ENCODE results near the gene MIEN1. TPM values are rescaled to one million over a fixed set of nuclear protein-coding genes. Genes with fewer than 3 reads are reported as not detected.
"Not testable (repeated sequence)": the region's sequence is repeated elsewhere in the genome, so short reads cannot be mapped to it uniquely, and the experiment has no call there.

The MIEN1 gene
- polyA plus RNA-seq, 1 donor: 27.5 TPM

DNA sequence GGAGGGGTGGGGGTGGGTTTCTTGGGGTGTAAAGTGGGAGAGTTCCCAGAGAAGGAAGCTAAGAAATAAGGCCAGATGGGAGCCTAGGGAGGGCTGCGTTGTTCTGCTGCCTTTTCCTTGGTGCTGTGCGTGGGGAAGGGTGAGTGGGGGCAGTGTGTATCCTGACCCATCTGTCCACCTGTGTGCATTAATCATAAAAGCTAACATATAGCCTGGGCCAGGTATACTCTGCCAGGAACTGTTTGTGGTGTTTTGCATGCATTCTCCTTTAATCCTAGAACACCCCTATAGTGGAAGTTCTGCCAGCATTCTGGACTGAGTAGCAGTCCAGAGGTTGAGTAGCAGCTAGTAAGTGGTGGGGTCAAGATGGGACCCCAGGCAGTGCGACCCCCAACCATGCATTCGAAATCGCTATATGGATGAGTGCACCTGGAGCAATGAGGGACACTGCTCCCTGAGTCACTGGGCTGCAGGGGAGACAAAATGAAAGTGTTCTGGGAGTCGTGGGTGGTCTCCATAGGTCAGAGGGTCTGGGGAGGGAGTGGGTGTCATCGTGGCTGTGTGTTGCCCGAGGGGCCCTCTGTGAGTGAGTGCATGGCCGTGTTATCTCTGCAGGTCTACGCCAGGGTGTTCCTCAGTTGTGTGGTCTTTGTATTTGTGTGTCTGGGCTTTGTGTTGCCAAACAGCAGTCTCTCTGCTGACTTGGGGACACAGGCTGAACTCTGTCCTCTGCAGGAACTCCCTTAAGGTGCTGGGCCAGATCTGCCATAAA lies 29.1 kb downstream of the MIEN1 start:
- no peak for DNase-seq

DNA sequence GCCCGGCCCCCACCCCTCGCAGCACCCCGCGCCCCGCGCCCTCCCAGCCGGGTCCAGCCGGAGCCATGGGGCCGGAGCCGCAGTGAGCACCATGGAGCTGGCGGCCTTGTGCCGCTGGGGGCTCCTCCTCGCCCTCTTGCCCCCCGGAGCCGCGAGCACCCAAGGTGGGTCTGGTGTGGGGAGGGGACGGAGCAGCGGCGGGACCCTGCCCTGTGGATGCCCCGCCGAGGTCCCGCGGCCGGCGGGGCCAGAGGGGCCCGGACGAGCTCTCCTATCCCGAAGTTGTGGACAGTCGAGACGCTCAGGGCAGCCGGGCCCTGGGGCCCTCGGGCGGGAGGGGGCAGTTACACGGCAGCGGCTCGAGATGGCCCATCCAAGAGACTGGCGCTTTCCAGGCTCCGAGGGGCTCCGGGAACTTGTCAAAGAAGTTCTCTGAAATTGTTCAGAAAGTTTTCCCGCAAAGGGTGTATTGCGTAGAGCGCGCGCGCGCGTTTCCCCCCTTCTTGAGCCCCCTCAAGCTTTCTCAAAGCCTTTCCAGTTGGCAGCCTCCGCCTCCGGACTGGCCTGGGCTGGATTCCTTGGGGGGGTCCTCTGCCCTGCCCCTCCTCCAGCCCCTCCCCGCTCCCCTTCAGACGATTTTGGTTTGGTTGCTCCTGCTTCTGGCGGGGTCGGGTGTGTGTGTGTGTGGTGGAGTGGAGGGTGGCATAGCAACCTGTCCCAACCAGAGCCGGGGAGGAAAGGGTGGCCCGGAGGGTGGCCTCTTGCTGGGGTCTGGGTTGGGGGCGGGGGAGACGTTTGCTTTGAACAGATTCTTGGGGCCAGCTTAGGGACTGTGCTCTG lies 30.0 kb downstream of the MIEN1 start:
- DNase-seq: peak; percentile 76

- DNase-seq: peak; percentile 84
These were observed 30.5 kb downstream of the MIEN1 start, which contains the start of gene ERBB2 for GRCh38 chr17:39699818-39700147. ERBB2 (plus strand) TSS chr17:39700064; CDS start chr17:39700239, 175 bp downstream.

GRCh38 chr17:39699157-39699817 lies 31.0 kb downstream of the MIEN1 start:
- not testable (repeated sequence) for DNase-seq

GRCh38 chr17:39697961-39698360 lies 32.4 kb downstream of the MIEN1 start:
- DNase-seq: no peak

- no peak for DNase-seq
These were observed 33.6 kb downstream of the MIEN1 start for GRCh38 chr17:39696731-39697130.

DNA sequence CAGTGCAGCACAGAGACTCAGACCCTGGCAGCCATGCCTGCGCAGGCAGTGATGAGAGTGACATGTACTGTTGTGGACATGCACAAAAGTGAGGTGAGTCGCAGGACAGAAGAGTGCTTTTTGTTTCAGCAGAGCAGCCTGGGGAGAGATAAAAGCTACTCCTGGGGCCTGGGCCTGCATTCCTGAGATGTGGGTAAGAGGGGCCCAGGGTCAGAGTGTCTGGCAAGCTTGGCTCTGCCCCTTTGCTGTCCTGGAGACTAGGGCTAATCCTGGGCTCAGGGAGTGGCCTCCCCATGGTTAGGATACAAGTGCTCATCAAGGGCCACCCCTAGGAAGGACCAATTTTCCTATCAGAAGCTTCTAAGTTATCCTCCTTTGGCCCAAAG lies 35.2 kb downstream of the MIEN1 start:
- DNase-seq: no peak

- no peak for DNase-seq
These were observed 35.7 kb downstream of the MIEN1 start for GRCh38 chr17:39694593-39694992.

- DNase-seq: no peak
These were observed 41.4 kb downstream of the MIEN1 start for GRCh38 chr17:39688945-39689344.

- no peak for DNase-seq
These were observed 41.9 kb downstream of the MIEN1 start for GRCh38 chr17:39688475-39688835.

- DNase-seq: peak; percentile 92
These were observed 42.5 kb downstream of the MIEN1 start, which contains the start of gene PGAP3 for GRCh38 chr17:39687546-39688474. PGAP3 (minus strand) TSS chr17:39688057; CDS start chr17:39688014, 43 bp downstream.

GRCh38 chr17:39687101-39687545 lies 43.2 kb downstream of the MIEN1 start:
- DNase-seq: no peak

DNA sequence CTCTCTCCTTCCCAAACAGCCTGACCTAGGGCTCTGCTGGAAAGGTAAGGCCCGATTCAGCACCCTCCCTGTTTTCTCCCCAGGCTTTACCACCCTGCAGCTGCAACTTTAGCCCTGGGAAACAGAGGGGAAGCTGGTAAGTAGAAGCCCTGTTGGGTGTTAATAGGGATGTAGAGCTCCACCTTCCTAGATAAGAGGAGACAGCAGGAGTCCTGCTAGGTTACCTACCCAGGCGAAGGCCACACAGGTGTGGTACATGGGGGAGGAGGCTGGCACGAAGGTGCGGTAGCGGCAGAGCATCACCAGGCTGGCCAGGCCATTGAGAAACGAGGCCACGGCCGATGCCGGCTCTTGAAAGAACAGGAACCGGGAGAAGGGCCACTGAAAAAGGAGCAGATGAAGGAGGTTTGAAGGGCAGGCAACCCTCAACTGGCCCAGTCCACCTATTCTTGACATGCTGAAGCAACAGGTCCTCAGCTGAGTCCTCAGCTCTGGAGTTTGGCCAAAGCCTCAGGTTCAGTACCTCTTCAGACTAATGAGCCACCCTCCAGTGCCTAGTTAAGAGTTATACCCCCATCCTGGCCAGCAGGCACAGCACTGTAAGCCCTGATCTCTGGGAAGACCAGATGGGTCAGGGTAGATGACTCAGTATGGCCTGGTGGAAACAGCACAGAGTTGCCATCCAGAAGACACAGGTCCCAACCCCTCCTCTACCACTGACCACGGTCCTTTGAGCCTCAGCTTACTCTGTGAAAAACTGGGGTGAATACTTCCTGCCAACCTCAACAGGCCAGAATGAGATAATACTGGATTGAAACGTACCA lies 45.8 kb downstream of the MIEN1 start:
- DNase-seq: no peak

- no peak for DNase-seq
These were observed 46.9 kb downstream of the MIEN1 start for GRCh38 chr17:39683295-39683939.

DNA sequence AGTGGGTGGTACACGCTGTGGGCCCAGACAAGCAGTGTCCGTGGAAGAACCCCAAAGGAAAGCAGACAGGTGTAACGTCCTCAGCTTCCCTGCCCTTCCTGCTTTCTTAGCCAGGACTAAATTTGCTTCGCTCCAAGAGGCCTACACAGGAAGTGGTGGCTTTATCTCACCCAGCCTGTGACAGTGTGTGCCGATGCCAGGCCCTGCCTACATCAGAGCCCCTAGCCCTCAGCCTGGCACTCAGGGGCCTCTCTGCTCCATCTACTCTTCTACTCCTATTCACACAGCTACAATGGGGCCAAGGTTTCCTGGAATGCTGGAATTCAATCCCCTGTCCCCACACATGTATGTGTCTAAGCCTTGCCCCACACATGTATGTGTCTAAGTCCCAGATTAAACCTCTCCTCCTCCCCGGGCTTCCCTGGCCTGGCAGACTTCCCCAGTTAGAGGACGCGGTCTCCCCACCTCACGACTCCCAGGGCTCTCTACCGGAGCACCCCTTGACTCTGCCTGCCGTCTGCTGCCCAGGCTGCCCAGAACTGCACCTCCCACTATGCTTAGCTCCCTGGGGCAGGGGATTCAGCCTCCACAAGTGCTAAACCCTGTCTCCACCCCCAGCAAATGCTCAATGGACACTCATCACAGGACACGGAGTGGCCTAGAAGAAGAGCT lies 50.7 kb downstream of the MIEN1 start:
- no peak for DNase-seq

Data from left kidney (tissue), 2 donors.